WTC11 (cell line): Measurements from ENCODE around the gene PLXNA3. TPM values are rescaled to one million over a fixed set of nuclear protein-coding genes. Genes with fewer than 3 reads are reported as not detected.
A peak's percentile ranks its signal among the peaks of the same experiment; 100 is the strongest.

Experiments
- ATF1 ChIP-seq: sonication (generic); formaldehyde crosslinking; IDR thresholded peaks from 2 replicates; pipeline ENCODE4 v1.8.1; 2023; ENCODE audit warnings: mild to moderate bottlenecking, moderate library complexity, missing genetic modification reagents
- CREB1 ChIP-seq: sonication (generic); formaldehyde crosslinking; IDR thresholded peaks from 2 replicates; pipeline ENCODE4 v1.8.0; 2023; ENCODE audit warnings: mild to moderate bottlenecking, missing genetic modification reagents
- ERG ChIP-seq: fragments of 250-450 bp; sonication (Bioruptor Pico); IDR thresholded peaks from 2 replicates; pipeline ENCODE4 v1.8.0; 2021; ENCODE audit warnings: mild to moderate bottlenecking
- FOXJ3 ChIP-seq: sonication (generic); formaldehyde crosslinking; IDR thresholded peaks from 2 replicates; pipeline ENCODE4 v1.9.0; 2021; ENCODE audit warnings: missing genetic modification reagents, mild to moderate bottlenecking, borderline replicate concordance
- HMGA2 ChIP-seq: fragments of 250-450 bp; sonication (Bioruptor Pico); IDR thresholded peaks from 2 replicates; pipeline ENCODE4 v1.4.0; 2021; ENCODE audit warnings: mild to moderate bottlenecking, moderate library complexity
- KAT7 ChIP-seq: sonication (generic); formaldehyde crosslinking; IDR thresholded peaks from 2 replicates; pipeline ENCODE4 v1.8.1; 2023; ENCODE audit warnings: missing genetic modification reagents, mild to moderate bottlenecking, borderline replicate concordance
- MXD4 ChIP-seq: fragments of 250-450 bp; sonication (Bioruptor Pico); IDR thresholded peaks from 2 replicates; pipeline ENCODE4 v1.8.0; 2021; ENCODE audit warnings: mild to moderate bottlenecking, moderate library complexity, borderline replicate concordance
- PRDM15 ChIP-seq: sonication (generic); formaldehyde crosslinking; IDR thresholded peaks from 2 replicates; pipeline ENCODE4 v1.8.0; 2022; ENCODE audit warnings: missing genetic modification reagents
- SMAD3 ChIP-seq: sonication (generic); formaldehyde crosslinking; IDR thresholded peaks from 2 replicates; pipeline ENCODE4 v1.8.0; 2022; ENCODE audit warnings: missing genetic modification reagents, mild to moderate bottlenecking, borderline replicate concordance
- TEAD1 ChIP-seq: sonication (generic); formaldehyde crosslinking; IDR thresholded peaks from 2 replicates; pipeline ENCODE4 v1.8.0; 2022; ENCODE audit warnings: mild to moderate bottlenecking, missing genetic modification reagents
- USF2 ChIP-seq: sonication (generic); formaldehyde crosslinking; IDR thresholded peaks from 2 replicates; pipeline ENCODE4 v1.8.1; 2023; ENCODE audit warnings: mild to moderate bottlenecking, missing genetic modification reagents, moderate library complexity
- ZBTB21 ChIP-seq: sonication (generic); formaldehyde crosslinking; IDR thresholded peaks from 2 replicates; pipeline ENCODE4 v1.8.1; 2023; ENCODE audit warnings: mild to moderate bottlenecking, missing genetic modification reagents, borderline replicate concordance
- ZNF138 ChIP-seq: sonication (generic); formaldehyde crosslinking; conservative IDR thresholded peaks from 2 replicates; pipeline ENCODE4 v1.8.1; 2022; ENCODE audit warnings: mild to moderate bottlenecking, moderate library complexity, missing genetic modification reagents
- ZNF281 ChIP-seq: sonication (generic); formaldehyde crosslinking; IDR thresholded peaks from 2 replicates; pipeline ENCODE4 v1.8.0; 2023; ENCODE audit warnings: mild to moderate bottlenecking, missing genetic modification reagents
- ZNF317 ChIP-seq: sonication (generic); formaldehyde crosslinking; IDR thresholded peaks from 2 replicates; pipeline ENCODE4 v1.8.1; 2023; ENCODE audit warnings: low read depth, mild to moderate bottlenecking, moderate library complexity, missing genetic modification reagents, borderline replicate concordance
- ZNF423 ChIP-seq: fragments of 250-450 bp; sonication (Bioruptor Pico); IDR thresholded peaks from 2 replicates; pipeline ENCODE4 v2.1.2; 2022; ENCODE audit warnings: mild to moderate bottlenecking, moderate library complexity
- ZSCAN18 ChIP-seq: fragments of 250-450 bp; sonication (Bioruptor Pico); IDR thresholded peaks from 2 replicates; pipeline ENCODE4 v2.1.2; 2022; ENCODE audit warnings: mild to moderate bottlenecking, moderate library complexity
- total RNA-seq: library from RNA; stranded (reverse); gene quantifications from 3 replicates; pipeline ENCODE4 v1.2.3, GENCODE V29; 2021
- TF ChIP-seq, protein P1 (sequence below): sonication (generic); formaldehyde crosslinking; IDR thresholded peaks from 2 replicates; pipeline ENCODE4 v1.8.0; 2022; ENCODE audit warnings: mild to moderate bottlenecking, missing genetic modification reagents
- TF ChIP-seq, protein P2 (sequence below): sonication (generic); formaldehyde crosslinking; IDR thresholded peaks from 2 replicates; pipeline ENCODE4 v1.8.1; 2022; ENCODE audit warnings: mild to moderate bottlenecking, missing genetic modification reagents, moderate library complexity, borderline replicate concordance
- TF ChIP-seq, protein P3 (sequence below): fragments of 250-450 bp; sonication (Bioruptor Pico); IDR thresholded peaks from 2 replicates; pipeline ENCODE4 v1.9.0; 2021; ENCODE audit warnings: mild to moderate bottlenecking, borderline replicate concordance

PLXNA3 gene
- total RNA-seq, 1 experiment from 2014 or later: 26.6 TPM

DNA sequence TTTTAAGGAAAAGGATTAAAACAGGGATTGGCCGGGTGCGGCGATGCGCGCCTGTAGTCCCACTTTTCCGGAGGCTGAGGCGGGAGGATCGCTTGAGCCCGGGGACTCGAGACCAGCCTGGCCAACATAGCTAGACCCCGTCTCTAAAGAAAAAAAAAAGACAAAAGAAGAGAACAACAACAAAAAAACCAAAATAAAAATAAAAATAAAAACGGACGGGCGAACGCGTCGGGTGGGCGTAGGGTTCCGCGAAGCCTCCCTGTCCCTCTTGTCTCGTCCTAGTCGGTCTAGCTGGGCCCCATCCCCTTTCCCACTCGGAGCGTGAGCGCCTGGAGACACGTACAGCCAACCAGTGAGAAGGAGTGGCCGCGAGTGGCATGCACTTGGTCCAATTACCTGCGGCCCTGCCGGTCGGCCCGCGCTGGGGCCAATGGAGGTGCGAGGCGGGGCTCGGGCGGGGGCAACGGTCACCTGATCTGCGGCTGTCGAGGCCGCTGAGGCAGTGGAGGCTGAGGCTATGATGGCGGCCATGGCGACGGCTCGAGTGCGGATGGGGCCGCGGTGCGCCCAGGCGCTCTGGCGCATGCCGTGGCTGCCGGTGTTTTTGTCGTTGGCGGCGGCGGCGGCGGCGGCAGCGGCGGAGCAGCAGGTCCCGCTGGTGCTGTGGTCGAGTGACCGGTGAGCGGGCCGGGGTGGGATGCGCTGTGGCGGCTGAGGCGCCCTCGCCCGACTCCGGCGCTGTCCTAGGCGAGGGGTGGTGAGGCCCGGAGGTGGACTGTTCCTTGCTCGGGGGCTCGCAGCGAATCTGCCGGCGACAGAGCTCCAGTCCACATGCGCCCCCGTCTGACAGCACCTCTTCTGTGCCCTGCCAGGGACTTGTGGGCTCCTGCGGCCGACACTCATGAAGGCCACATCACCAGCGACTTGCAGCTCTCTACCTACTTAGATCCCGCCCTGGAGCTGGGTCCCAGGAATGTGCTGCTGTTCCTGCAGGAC lies 29.6 kb upstream of the PLXNA3 start, which contains the start of gene ATP6AP1 (continued):
- TF ChIP-seq, protein P1, sequence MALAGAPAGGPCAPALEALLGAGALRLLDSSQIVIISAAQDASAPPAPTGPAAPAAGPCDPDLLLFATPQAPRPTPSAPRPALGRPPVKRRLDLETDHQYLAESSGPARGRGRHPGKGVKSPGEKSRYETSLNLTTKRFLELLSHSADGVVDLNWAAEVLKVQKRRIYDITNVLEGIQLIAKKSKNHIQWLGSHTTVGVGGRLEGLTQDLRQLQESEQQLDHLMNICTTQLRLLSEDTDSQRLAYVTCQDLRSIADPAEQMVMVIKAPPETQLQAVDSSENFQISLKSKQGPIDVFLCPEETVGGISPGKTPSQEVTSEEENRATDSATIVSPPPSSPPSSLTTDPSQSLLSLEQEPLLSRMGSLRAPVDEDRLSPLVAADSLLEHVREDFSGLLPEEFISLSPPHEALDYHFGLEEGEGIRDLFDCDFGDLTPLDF (CRISPR knock-in tag): no peak
- TF ChIP-seq ATF1 (CRISPR knock-in tag) (no peak), ZNF423 (no peak), PRDM15 (CRISPR knock-in tag) (no peak), ZSCAN18 (CRISPR knock-in tag) (no peak), CREB1 (CRISPR knock-in tag) (no peak), ERG (CRISPR knock-in tag) (no peak), MXD4 (CRISPR knock-in tag) (no peak), KAT7 (CRISPR knock-in tag) (no peak), HMGA2 (CRISPR knock-in tag) (no peak), ZNF317 (CRISPR knock-in tag) (no peak), SMAD3 (CRISPR knock-in tag) (no peak), ZNF138 (CRISPR knock-in tag) (no peak), FOXJ3 (CRISPR knock-in tag) (no peak), ZNF281 (CRISPR knock-in tag) (no peak), TEAD1 (CRISPR knock-in tag) (no peak), USF2 (CRISPR knock-in tag) (peak; percentile 94), ZBTB21 (CRISPR knock-in tag) (no peak)
- TF ChIP-seq, protein P2, sequence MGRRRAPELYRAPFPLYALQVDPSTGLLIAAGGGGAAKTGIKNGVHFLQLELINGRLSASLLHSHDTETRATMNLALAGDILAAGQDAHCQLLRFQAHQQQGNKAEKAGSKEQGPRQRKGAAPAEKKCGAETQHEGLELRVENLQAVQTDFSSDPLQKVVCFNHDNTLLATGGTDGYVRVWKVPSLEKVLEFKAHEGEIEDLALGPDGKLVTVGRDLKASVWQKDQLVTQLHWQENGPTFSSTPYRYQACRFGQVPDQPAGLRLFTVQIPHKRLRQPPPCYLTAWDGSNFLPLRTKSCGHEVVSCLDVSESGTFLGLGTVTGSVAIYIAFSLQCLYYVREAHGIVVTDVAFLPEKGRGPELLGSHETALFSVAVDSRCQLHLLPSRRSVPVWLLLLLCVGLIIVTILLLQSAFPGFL (CRISPR knock-in tag): no peak
- TF ChIP-seq, protein P3, sequence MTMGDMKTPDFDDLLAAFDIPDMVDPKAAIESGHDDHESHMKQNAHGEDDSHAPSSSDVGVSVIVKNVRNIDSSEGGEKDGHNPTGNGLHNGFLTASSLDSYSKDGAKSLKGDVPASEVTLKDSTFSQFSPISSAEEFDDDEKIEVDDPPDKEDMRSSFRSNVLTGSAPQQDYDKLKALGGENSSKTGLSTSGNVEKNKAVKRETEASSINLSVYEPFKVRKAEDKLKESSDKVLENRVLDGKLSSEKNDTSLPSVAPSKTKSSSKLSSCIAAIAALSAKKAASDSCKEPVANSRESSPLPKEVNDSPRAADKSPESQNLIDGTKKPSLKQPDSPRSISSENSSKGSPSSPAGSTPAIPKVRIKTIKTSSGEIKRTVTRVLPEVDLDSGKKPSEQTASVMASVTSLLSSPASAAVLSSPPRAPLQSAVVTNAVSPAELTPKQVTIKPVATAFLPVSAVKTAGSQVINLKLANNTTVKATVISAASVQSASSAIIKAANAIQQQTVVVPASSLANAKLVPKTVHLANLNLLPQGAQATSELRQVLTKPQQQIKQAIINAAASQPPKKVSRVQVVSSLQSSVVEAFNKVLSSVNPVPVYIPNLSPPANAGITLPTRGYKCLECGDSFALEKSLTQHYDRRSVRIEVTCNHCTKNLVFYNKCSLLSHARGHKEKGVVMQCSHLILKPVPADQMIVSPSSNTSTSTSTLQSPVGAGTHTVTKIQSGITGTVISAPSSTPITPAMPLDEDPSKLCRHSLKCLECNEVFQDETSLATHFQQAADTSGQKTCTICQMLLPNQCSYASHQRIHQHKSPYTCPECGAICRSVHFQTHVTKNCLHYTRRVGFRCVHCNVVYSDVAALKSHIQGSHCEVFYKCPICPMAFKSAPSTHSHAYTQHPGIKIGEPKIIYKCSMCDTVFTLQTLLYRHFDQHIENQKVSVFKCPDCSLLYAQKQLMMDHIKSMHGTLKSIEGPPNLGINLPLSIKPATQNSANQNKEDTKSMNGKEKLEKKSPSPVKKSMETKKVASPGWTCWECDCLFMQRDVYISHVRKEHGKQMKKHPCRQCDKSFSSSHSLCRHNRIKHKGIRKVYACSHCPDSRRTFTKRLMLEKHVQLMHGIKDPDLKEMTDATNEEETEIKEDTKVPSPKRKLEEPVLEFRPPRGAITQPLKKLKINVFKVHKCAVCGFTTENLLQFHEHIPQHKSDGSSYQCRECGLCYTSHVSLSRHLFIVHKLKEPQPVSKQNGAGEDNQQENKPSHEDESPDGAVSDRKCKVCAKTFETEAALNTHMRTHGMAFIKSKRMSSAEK (CRISPR knock-in tag): no peak
